ENCODE data around the gene SUPV3L1. TPM values are rescaled to one million over a fixed set of nuclear protein-coding genes. Genes with fewer than 3 reads are reported as not detected.

The SUPV3L1 gene
- total and polyA plus RNA-seq, 10 of the 15 experiments (the other 5 are each of a cell fraction or from before 2014, with no cell fraction given): 18.4 to 57.8 (median 44.2) TPM

DNA sequence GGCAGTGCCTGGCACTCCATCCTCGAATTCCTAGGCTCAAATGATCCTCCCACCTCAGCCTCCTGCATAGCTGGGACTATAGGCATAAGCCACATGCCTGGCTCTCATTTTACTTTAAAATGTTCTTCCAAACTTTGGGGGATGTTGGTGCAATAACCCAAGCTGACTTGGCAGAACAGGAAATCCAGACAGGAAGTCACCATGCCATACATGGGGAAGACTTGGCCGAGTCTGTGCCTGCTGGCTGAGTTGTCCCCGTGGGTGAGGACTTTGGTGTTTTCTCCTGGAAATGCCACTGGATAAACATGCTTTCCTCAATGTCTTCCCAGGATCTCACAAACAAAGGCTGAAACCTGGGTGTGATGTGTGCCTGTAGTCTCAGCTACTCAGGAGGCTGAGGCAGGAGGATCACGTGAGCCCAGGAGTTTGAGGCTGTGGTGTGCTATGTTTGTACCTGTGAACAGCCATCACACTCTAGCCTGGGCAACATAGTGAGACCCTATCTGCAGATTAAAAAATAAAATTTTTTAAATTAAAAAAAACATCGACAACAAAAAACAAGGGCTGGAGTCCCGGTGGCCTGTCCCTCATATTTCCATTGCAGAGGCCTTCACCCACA is 59.9 kb downstream of the SUPV3L1 start:
- ChIA-PET CTCF (interaction anchor here (0.5 to 7.5 kb wide), 10 partner anchors 11 to 275 kb away, joined by 3 to 126 read pairs (median 6); no protein-coding TSS in a partner anchor), RAD21 (ENCODE audit: unreplicated experiment) (interaction anchor here (0.7 to 5.8 kb wide), 5 partner anchors 13 to 275 kb away, joined by 3 to 49 read pairs (median 3); no protein-coding TSS in a partner anchor), POLR2A (interaction anchor here (0.6 to 0.7 kb wide), 2 partner anchors 11 to 395 kb away, joined by 3 to 4 read pairs; no protein-coding TSS in a partner anchor), SMC1A (ENCODE audit: uncharacterized antibody, unreplicated experiment) (interaction anchor here (0.8 to 1.5 kb wide), 5 partner anchors 18 to 235 kb away, joined by 3 to 8 read pairs (median 3); no protein-coding TSS in a partner anchor)
- in situ Hi-C loops (cut with MboI): no loop called here
- Histone ChIP-seq H3K27me3 (replicated peaks in 1 of 2; ENCODE audit: control insufficient read depth in 2 of 2, insufficient read depth in 2 of 2, low read length in 1 of 2) (no peaks in the 10 kb centered on the region), H3K4me2 (ENCODE audit: control insufficient read depth, insufficient read depth) (no peak overlapping the region), H3K9ac (ENCODE audit: control insufficient read depth, insufficient read depth, low read length) (no peak overlapping the region), H3K79me2 (ENCODE audit: control insufficient read depth, insufficient read depth, low read length) (no peaks in the 10 kb centered on the region), H3K4me1 (ENCODE audit: control insufficient read depth, insufficient read depth, low read length) (no peaks in the 10 kb centered on the region), H3K9me3 (replicated peaks; ENCODE audit: control insufficient read depth, insufficient read depth, low read length) (no peaks in the 10 kb centered on the region), H3K27ac (ENCODE audit: control insufficient read depth, insufficient read depth) (no peak overlapping the region), H4K20me1 (ENCODE audit: control insufficient read depth, insufficient read depth) (no peaks in the 10 kb centered on the region), H3K36me3 (ENCODE audit: control insufficient read depth in 2 of 2, insufficient read depth in 2 of 2, low read length in 1 of 2) (no peaks in the 10 kb centered on the region), H3K4me3 (no peak overlapping the region), H2AFZ (ENCODE audit: control insufficient read depth, low read depth, low read length) (no peak overlapping the region)
- DNase-seq (ENCODE audit: low read depth, low spot score) (no peak), ATAC-seq (no peak), FAIRE-seq (no peak)
- intact Hi-C loops (cut with micrococcal nuclease; ENCODE audit: unreplicated experiment): no loop called here
- TF ChIP-seq TCF7 (IDR thresholded peaks at IDR 0.05; ENCODE audit: borderline replicate concordance): no peak
- TF ChIP-seq SRF (IDR thresholded peaks at IDR 0.05; ENCODE audit: low read depth in 2 of 2, low read length in 2 of 2): peak in 1 of 2 experiments; percentile 52; a peak in 2 of 4 replicates
- TF ChIP-seq NFYA (IDR thresholded peaks at IDR 0.05; ENCODE audit: borderline replicate concordance, low read depth, low read length): no peak
- no peak for TF ChIP-seq SMAD5 (IDR thresholded peaks at IDR 0.05; ENCODE audit: low read depth)
- no peak for TF ChIP-seq TCF12 (IDR thresholded peaks at IDR 0.05; ENCODE audit: low read depth, low read length)
- no peak for TF ChIP-seq POLR2A (IDR thresholded peaks at IDR 0.05; ENCODE audit: low read depth, low read length)
- TF ChIP-seq ASH2L (IDR thresholded peaks at IDR 0.05; ENCODE audit: borderline replicate concordance, low read depth): no peak
- 49% methylated on average over 6 of the region's 6 CpGs for WGBS (ENCODE audit: insufficient coverage, insufficient replicate concordance, low lambda C conversion rate, missing lambda C conversion rate)
- BruUV-seq (replicated peaks): no TSS peak

DNA sequence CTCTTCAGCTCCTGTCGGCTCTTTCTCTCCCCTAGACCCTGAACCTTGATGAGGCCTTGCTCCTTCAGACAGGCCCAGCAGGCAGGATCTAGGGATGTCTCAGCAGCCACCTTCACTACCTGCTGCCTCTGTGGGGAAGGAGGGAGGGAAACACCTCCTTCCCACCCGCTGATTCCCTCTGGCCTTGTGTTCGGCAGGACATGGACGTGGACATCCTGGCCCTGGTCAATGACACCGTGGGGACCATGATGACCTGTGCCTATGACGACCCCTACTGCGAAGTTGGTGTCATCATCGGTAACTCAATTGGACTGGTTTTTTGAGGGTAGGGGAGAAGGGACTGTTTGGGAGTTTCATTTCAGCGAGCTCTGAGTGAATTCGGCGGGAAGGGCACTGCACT is 60.4 kb downstream of the SUPV3L1 start:
- Histone ChIP-seq H3K27me3 (replicated peaks in 1 of 2; ENCODE audit: control insufficient read depth in 2 of 2, insufficient read depth in 2 of 2, low read length in 1 of 2) (no peaks in the 10 kb centered on the region), H3K4me2 (ENCODE audit: control insufficient read depth, insufficient read depth) (no peak overlapping the region), H3K9ac (ENCODE audit: control insufficient read depth, insufficient read depth, low read length) (no peak overlapping the region), H3K4me3 (no peak overlapping the region), H3K4me1 (ENCODE audit: control insufficient read depth, insufficient read depth, low read length) (no peaks in the 10 kb centered on the region), H3K79me2 (ENCODE audit: control insufficient read depth, insufficient read depth, low read length) (no peaks in the 10 kb centered on the region), H3K9me3 (replicated peaks; ENCODE audit: control insufficient read depth, insufficient read depth, low read length) (no peaks in the 10 kb centered on the region), H4K20me1 (ENCODE audit: control insufficient read depth, insufficient read depth) (no peaks in the 10 kb centered on the region), H3K36me3 (ENCODE audit: control insufficient read depth in 2 of 2, insufficient read depth in 2 of 2, low read length in 1 of 2) (no peaks in the 10 kb centered on the region), H2AFZ (ENCODE audit: control insufficient read depth, low read depth, low read length) (no peak overlapping the region), H3K27ac (ENCODE audit: control insufficient read depth, insufficient read depth) (no peak overlapping the region)
- RAD21 ChIA-PET (ENCODE audit: unreplicated experiment): interaction anchor here (5.8 kb wide), 1 partner anchor 151 kb away, joined by 49 read pairs; no protein-coding TSS in a partner anchor
- SMC1A ChIA-PET (ENCODE audit: uncharacterized antibody, unreplicated experiment): interaction anchor here (1.5 kb wide), 1 partner anchor 152 kb away, joined by 8 read pairs; no protein-coding TSS in a partner anchor
- in situ Hi-C loops (cut with MboI) (no loop called here), intact Hi-C loops (cut with micrococcal nuclease; ENCODE audit: unreplicated experiment) (no loop called here)
- no peak for ATAC-seq
- CTCF ChIA-PET: interaction anchor here (1.2 to 7.5 kb wide), 3 partner anchors 140 to 234 kb away, joined by 3 to 126 read pairs (median 7); no protein-coding TSS in a partner anchor
- no TSS peak for BruUV-seq (replicated peaks)
- no peak for DNase-seq (ENCODE audit: low read depth, low spot score)
- POLR2A ChIA-PET: no interaction called here
- FAIRE-seq: no peak
- 58% methylated on average over 11 of the region's 11 CpGs for WGBS (ENCODE audit: insufficient coverage, insufficient replicate concordance, low lambda C conversion rate, missing lambda C conversion rate)
- no peak for TF ChIP-seq SIX5 (IDR thresholded peaks at IDR 0.05; ENCODE audit: low read depth, low read length, severe bottlenecking)
- no peak for TF ChIP-seq MTA3 (IDR thresholded peaks at IDR 0.05; ENCODE audit: borderline replicate concordance, low read length)
- TF ChIP-seq JUND (IDR thresholded peaks at IDR 0.05; ENCODE audit: low read depth, low read length): no peak
- TF ChIP-seq, protein P1, sequence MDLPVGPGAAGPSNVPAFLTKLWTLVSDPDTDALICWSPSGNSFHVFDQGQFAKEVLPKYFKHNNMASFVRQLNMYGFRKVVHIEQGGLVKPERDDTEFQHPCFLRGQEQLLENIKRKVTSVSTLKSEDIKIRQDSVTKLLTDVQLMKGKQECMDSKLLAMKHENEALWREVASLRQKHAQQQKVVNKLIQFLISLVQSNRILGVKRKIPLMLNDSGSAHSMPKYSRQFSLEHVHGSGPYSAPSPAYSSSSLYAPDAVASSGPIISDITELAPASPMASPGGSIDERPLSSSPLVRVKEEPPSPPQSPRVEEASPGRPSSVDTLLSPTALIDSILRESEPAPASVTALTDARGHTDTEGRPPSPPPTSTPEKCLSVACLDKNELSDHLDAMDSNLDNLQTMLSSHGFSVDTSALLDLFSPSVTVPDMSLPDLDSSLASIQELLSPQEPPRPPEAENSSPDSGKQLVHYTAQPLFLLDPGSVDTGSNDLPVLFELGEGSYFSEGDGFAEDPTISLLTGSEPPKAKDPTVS (IDR thresholded peaks at IDR 0.05; ENCODE audit: low read depth, low read length): no peak
- no peak for TF ChIP-seq HDAC2 (IDR thresholded peaks at IDR 0.05)
- TF ChIP-seq RBBP5 (conservative IDR thresholded peaks at IDR 0.05): no peak
- no peak for TF ChIP-seq E2F4 (IDR thresholded peaks at IDR 0.05; ENCODE audit: low read depth, low read length)
- TF ChIP-seq ZNF207 (IDR thresholded peaks at IDR 0.05; ENCODE audit: borderline replicate concordance): no peak
- TF ChIP-seq GATAD2B (conservative IDR thresholded peaks at IDR 0.05; ENCODE audit: low read depth): no peak

Data from GM12878 (cell line).